Measurements from ENCODE around the gene MDGA2.
"Not testable (repeated sequence)": the region's sequence is repeated elsewhere in the genome, so short reads cannot be mapped to it uniquely, and the experiment has no call there.

The MDGA2 gene

DNA sequence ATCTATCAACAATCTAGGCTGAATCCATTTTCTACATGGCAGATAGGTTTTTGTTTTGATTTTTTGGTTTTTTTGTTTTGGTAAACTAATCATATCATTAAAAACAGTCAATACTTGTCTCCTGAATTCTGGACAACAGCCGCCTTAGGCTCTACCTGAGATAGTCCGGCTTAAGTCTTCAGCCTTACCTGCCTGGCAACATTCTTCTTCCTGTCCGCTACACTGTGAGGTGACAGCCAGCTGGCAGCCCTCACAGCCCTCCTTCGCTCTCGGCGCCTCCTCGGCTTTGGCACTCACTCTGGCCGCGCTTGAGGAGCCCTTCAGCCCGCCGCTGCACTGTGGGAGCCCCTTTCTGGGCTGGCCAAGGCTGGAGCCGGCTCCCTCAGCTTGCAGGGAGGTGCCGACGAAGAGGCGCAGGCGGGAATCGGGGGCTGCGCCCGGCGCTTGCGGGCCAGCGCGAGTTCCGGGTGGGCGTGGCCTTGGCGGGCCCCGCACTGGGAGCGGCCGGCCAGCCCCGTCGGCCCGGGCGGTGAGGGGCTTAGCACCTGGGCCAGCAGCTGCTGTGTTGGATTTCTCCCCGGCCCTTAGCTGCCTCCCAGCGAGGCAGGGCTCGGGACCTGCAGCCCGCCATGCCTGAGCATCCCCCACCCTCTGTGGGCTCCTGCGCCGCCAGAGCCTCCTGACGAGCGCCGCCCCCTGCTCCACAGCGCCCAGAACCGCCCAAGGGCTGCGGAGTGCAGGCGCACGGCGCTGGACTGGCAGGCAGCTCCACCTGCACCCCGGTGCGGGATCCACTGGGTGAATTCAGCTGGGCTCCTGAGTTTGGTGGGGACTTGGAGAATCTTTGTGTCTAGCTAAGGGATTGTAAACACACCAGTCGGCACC lies 49.0 kb downstream of the MDGA2 start:
- DNase-seq (ENCODE audit: low read depth), result no peak
- TF ChIP-seq, protein P1, sequence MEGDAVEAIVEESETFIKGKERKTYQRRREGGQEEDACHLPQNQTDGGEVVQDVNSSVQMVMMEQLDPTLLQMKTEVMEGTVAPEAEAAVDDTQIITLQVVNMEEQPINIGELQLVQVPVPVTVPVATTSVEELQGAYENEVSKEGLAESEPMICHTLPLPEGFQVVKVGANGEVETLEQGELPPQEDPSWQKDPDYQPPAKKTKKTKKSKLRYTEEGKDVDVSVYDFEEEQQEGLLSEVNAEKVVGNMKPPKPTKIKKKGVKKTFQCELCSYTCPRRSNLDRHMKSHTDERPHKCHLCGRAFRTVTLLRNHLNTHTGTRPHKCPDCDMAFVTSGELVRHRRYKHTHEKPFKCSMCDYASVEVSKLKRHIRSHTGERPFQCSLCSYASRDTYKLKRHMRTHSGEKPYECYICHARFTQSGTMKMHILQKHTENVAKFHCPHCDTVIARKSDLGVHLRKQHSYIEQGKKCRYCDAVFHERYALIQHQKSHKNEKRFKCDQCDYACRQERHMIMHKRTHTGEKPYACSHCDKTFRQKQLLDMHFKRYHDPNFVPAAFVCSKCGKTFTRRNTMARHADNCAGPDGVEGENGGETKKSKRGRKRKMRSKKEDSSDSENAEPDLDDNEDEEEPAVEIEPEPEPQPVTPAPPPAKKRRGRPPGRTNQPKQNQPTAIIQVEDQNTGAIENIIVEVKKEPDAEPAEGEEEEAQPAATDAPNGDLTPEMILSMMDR (IDR thresholded peaks at IDR 0.05; ENCODE audit: low read depth, low read length, missing control alignments), result no peak
- no peak overlapping the region for H3K4me3 ChIP-seq (ENCODE audit: low read depth, low read length)

DNA sequence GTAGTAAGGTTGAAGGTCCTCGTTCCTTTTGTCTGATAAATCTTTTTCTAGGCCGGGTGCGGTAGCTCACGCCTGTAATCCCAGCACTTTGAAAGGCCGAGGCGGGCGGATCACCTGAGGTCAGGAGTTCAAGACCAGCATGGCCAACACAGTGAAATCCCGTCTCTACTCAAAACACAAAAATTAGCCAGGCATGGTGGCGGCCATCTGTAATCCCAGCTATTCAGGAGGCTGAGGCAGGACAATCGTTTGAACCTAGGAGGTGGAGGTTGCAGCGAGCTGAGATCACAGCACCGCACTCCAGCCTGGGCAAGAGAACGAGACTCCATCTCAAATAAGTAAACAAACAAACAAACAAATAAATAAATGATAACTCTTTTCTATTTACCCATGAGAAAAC lies 51.3 kb downstream of the MDGA2 start:
- not testable (repeated sequence) for H3K4me3 ChIP-seq (ENCODE audit: low read depth, low read length); DNase-seq (ENCODE audit: low read depth)

DNA sequence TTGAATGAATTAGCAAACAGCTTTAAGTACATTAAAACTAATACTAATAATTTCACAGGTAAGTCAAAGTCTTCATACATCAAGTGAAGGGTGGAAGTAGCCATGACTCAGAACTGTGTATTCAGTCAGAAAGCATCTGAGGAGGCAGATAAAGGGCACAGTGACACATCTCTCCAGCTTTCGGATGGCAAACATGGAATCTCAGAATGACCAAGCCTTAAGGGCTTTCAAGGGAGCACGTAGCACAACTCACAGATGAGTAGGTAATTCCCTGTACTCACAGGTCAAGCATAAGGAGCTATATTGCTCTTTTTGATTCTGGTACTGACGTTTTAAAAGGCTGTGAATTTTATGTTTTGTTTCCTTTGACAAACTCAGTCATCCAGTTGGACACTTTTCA lies 56.0 kb downstream of the MDGA2 start:
- no peak for DNase-seq (ENCODE audit: low read depth)
- TF ChIP-seq, protein P1 (IDR thresholded peaks at IDR 0.05; ENCODE audit: low read depth, low read length, missing control alignments), result no peak
- H3K4me3 ChIP-seq (ENCODE audit: low read depth, low read length), result no peak overlapping the region

DNA sequence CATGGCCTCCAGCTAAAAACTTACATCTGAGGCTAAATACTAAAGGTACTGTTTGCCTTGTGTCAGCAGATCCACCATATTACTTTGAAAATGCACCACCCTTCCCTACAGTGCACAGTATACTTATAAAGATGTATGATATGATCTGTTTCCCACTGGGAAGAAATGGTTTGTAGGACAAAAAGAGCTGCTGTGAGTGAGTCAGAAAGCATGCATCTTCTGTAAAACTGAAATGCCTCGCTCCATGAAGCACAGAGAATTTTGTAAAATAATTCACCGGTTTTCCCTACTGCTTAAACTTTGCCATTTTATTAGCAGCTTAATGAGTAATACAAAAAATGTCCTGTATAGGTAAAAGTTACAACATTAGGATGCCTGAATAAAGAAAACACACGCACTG lies 68.8 kb downstream of the MDGA2 start:
- DNase-seq (ENCODE audit: low read depth), result no peak
- H3K4me3 ChIP-seq (ENCODE audit: low read depth, low read length), result no peak overlapping the region
- TF ChIP-seq, protein P1 (IDR thresholded peaks at IDR 0.05; ENCODE audit: low read depth, low read length, missing control alignments), result no peak

DNA sequence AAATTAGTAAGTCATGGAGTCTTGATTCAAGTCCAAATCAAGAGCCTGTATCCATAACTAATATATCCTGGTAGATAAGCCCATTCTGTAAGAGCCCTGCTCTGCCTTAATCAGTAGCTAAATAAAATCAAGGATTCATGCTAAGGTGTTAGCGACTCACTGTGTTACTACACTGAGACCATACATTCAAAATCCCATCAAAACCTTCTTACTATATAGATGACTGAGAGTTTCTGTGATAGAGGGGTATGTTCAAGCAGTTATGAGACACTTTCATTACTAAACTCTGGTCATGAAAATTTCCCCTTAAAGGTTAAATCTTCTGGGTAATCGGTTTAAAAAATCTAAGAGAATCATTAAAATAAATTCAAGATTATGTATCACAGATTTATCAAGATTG lies 78.5 kb downstream of the MDGA2 start:
- no peak overlapping the region for H3K4me3 ChIP-seq (ENCODE audit: low read depth, low read length)
- TF ChIP-seq, protein P1 (IDR thresholded peaks at IDR 0.05; ENCODE audit: low read depth, low read length, missing control alignments), result no peak
- no peak for DNase-seq (ENCODE audit: low read depth)

DNA sequence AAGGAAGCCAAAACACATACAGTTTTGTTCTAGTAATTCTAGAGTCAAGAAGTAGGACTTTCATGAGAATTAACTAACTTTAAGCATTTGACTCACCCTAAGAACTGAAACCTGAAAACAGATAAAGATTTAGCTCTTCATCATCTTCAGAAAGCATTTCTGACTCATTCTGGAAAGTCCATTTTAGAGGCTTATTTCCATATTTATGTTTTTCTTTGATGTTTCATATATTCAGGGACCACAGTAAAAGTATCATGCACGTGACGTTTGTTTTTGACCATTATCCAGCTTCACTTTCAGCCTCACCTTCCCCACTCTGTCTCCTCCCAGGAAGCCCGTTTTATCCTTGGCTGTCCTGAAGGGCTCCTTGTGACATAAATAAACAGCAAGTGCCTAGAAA lies 79.2 kb downstream of the MDGA2 start:
- no peak for DNase-seq (ENCODE audit: low read depth)
- H3K4me3 ChIP-seq (ENCODE audit: low read depth, low read length), result no peak overlapping the region
- TF ChIP-seq, protein P1 (IDR thresholded peaks at IDR 0.05; ENCODE audit: low read depth, low read length, missing control alignments), result no peak

DNA sequence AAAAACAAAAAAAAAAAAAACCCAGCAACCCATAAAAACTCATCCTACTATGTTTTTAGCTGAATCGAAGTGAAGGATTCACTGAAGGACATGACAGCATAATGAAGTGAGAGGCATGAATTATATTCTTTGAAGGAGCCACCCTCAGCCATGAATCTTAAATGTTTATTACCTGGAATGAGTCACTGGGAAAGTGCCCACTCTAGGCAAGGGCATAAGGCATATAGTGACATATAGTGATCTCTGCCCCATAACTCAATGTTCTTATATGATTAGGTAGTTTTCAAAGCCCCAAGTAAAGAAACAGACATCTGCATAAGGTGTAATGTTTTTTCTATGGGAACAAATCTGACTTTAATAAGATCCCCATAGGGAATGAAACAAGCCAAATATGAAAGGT lies 79.9 kb downstream of the MDGA2 start:
- DNase-seq (ENCODE audit: low read depth), result no peak
- TF ChIP-seq, protein P1 (IDR thresholded peaks at IDR 0.05; ENCODE audit: low read depth, low read length, missing control alignments), result no peak

More for the DNA sequence above, 79.9 kb downstream of the MDGA2 start:
- no peak overlapping the region for H3K4me3 ChIP-seq (ENCODE audit: low read depth, low read length)

Data from GM12864 (cell line).